GM19372 (cell line): ENCODE data around the gene PFKL.
A peak's percentile ranks its signal among the peaks of the same experiment; 100 is the strongest.
"Not testable (repeated sequence)": the region's sequence is repeated elsewhere in the genome, so short reads cannot be mapped to it uniquely, and the experiment has no call there.

Experiments used
- ATAC-seq: cut with Tn5 transposase; IDR thresholded peaks from one replicate; pipeline ENCODE4 v1.9.1; 2021; ENCODE audit warnings: mild to moderate bottlenecking, low read depth, moderate library complexity; ENCODE audit not compliant: unreplicated experiment

The PFKL gene

GRCh38 chr21:44293551-44294231 lies 6.2 kb upstream of the PFKL start:
- no peak for ATAC-seq

GRCh38 chr21:44294391-44295162 lies 5.3 kb upstream of the PFKL start:
- no peak for ATAC-seq

GRCh38 chr21:44295163-44295573 lies 4.7 kb upstream of the PFKL start:
- no peak for ATAC-seq

GRCh38 chr21:44295646-44296045 lies 4.2 kb upstream of the PFKL start:
- no peak for ATAC-seq

GRCh38 chr21:44296103-44296519 lies 3.7 kb upstream of the PFKL start:
- ATAC-seq = no peak

- no peak for ATAC-seq
Measured at GRCh38 chr21:44296916-44297315, 2.9 kb upstream of the PFKL start.

GRCh38 chr21:44297525-44298290 lies 2.1 kb upstream of the PFKL start:
- no peak for ATAC-seq

- no peak for ATAC-seq
Measured at GRCh38 chr21:44298301-44298700, 1.6 kb upstream of the PFKL start.

GRCh38 chr21:44299085-44299457 lies 782 bp upstream of the PFKL start:
- ATAC-seq = no peak

GRCh38 chr21:44300262-44300959 lies 558 bp downstream of the PFKL start:
- ATAC-seq = peak; percentile 31

GRCh38 chr21:44301141-44301540 lies 1.3 kb downstream of the PFKL start:
- no peak for ATAC-seq

GRCh38 chr21:44301961-44302406 lies 2.1 kb downstream of the PFKL start:
- no peak for ATAC-seq

- ATAC-seq = not testable (repeated sequence)
Measured at GRCh38 chr21:44302573-44303401, 2.9 kb downstream of the PFKL start.

- ATAC-seq = no peak
Measured at GRCh38 chr21:44303490-44303981, 3.7 kb downstream of the PFKL start.

GRCh38 chr21:44304011-44304616 lies 4.3 kb downstream of the PFKL start:
- ATAC-seq = no peak

GRCh38 chr21:44304877-44305293 lies 5.0 kb downstream of the PFKL start:
- no peak for ATAC-seq

GRCh38 chr21:44305691-44306090 lies 5.8 kb downstream of the PFKL start:
- ATAC-seq = no peak

GRCh38 chr21:44306936-44307704 lies 7.3 kb downstream of the PFKL start:
- no peak for ATAC-seq
